ENCODE results near the gene MPRIP.

DNA sequence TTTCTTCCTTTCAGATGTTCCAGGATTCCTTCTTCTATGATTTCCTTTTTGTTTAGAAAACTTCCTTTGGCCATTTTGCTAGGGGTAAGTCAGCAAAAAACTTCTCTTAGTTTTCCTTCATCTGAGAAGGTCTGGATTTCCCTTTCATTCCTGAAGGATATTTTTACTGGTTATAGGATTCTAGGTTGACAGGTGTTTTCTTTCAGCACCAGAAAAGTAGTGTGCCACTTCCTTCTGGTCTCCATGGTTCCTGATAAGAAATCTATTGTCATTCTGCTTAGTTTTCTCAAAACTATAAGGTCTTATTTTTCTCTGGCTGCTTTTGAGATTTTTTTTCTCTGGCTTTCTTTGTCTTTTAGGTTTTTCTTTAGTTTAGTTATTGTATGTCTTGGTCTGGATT, 27.6 kb downstream of the MPRIP start:
- TF ChIP-seq TCF12 (IDR thresholded peaks at IDR 0.05; ENCODE audit: low read depth) = no peak
- TF ChIP-seq, protein P1, sequence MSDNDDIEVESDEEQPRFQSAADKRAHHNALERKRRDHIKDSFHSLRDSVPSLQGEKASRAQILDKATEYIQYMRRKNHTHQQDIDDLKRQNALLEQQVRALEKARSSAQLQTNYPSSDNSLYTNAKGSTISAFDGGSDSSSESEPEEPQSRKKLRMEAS (IDR thresholded peaks at IDR 0.05) = no peak

Data from Ishikawa (cell line).